Measurements from ENCODE around the gene KRT74.

Gene KRT74

GRCh38 chr12:52568111-52568510, 5.5 kb downstream of the KRT74 start:
- no peak for DNase-seq

GRCh38 chr12:52566847-52567291, 6.8 kb downstream of the KRT74 start:
- peak; percentile 54 for DNase-seq

DNA sequence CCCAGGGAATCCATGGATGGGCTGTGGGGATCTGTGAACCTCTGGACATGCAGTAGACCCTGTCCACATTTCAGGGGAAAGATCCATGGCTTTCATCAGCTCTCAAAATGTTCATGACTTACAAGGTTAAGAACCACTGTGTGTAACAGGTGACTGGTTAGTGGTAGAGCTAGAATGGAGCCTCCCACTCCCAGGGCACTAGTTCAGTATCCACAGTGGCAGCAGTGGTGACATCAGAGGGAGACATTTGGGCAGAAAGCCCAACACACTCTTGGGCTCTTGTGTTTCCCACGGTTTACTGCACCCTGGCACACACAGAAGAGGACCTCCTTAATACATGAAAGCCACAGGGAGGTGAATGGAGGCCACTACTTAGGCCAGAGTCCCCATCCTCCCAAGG, 9.1 kb downstream of the KRT74 start:
- no peak for DNase-seq

GRCh38 chr12:52561880-52562449, 11.7 kb downstream of the KRT74 start:
- DNase-seq, result no peak

DNA sequence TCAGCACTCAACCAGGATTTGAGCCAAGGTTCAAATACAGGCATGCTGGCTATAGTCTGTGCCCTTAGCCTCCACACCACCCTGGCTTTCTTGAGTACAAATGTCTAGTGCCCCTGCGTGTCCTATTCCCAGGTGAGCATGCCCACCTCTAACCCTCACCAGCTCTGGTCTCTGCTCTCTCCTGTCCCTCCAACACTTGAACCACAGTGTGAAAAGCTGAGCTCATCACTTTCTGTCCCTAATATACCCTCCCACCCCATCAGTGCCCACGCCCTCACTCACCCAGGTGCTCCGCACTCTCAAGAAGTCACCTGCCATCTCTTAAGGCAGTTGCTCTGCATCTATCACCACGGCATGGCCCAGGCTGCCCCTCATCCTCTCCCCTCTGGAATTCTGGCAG, 13.7 kb downstream of the KRT74 start:
- DNase-seq, result no peak

DNA sequence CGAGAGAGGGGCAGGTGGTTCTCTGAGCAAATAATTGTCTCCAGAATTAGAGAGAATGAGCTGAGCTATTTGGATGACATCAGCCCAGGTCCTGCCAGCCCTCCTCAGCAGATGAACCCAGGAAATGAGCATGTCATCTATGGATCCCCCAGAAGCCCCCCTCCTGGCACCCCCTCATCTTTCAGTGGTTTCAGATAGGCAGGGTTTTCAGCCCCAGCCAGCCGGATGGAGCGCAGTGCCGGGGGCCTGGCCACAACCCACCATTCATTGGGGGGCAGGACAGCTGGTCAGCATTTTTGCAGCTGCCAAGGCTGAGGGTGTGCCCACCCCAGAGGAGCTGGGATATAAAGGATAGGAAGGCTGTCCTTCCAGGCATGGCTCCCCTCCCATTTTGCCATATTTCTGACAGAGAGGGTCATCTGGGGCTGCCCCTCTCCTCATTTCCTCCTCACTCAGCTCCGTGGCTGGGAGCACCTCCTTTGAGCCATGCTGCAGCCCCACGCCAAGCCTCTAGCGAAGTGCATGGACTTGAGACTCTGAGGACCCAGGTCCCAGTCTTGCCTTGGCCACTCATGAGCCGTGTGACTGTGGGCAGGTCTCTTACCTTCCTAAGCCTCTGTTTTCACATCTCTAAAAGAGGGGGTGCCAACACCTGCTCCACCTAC, 14.7 kb downstream of the KRT74 start:
- no peak for DNase-seq

GRCh38 chr12:52557476-52557875, 16.2 kb downstream of the KRT74 start:
- no peak for DNase-seq

- no peak for DNase-seq
Observed at GRCh38 chr12:52555577-52555976, 18.1 kb downstream of the KRT74 start.

DNA sequence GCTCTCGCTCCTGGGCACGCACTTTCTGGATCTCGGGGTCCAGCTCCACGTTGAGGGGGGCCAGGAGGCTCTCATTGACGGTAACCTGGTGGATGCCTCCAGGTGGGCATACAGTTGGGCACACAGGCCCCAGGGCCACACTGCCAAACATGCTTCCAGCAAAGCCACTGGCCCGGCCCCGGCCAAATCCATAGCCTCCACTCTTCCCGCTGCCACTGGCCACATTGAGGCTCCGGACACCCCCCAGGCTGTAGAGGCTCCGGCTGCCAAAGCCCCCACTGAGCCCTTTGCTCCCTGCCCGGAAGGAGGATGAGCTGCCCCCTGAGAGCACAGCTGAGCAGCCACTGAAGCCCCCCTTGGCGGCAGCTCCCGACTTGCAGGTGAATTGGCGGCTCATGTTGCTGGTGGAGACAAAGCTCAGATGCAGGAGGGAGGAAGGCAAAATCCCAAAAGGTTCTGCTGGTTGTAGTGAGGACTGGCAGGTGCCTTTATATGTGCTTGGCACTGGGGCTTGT, 20.9 kb downstream of the KRT74 start, which contains the start of gene KRT71:
TSS of gene KRT71 (minus strand) at position 465 of the 515 bp plus-strand sequence. CDS start at position 397, 68 bp downstream.
- DNase-seq, result no peak

DNA sequence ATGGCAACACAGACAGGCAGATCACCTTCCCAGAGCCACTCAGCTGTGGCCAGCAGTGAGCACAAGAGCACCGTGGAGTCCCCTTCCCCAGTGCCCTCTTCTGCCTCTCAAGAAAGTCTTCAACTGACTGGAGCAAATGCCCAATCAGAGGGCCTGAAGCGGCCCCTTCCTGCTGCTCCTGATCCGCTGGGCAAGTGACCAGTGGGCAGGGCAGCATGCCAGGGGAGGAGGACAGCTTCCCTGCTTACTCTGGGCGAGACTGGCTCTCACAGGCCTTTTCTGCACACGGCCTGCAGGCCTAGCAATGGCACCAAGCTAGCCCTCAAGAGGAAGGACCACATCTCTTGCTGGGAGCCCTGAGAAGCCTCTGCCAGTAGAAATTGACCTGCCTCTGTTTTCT, 21.6 kb downstream of the KRT74 start:
- no peak for DNase-seq

DNA sequence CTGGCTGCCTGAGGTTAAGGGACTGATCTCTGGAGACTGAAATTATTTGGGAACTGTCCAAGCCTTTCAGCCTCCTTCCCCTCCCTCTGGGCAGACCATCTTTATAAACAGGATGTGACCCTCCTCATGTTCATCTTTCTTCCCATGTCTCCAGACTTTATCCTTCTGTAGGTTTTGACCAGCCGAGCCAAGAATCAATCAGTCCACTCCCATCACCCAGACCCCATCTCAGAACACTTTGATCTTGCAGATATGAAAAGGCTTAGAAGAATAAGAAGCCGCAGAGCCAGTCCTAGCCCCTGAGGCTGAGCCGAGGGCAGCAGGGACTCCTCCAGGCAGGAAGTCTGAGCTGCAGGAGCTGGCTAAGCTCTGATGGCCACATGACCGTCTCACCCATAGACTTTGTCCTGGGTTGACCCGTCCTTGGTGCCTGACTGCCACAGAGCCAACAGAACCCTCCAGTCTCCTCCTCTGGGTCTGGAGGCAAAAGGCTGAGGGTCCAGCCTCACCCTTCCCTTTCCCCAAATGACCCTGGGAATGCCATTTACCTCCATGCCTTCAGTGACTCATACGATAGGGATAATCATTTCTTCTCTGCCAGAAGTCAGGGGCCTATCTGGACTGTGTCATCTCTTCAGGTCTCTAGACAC, 22.3 kb downstream of the KRT74 start:
- no peak for DNase-seq

- no peak for DNase-seq
Observed at GRCh38 chr12:52546126-52546525, 27.5 kb downstream of the KRT74 start.

GRCh38 chr12:52543985-52544883, 29.4 kb downstream of the KRT74 start:
- DNase-seq, result no peak

- no peak for DNase-seq
Observed at GRCh38 chr12:52542785-52543318, 30.8 kb downstream of the KRT74 start.

GRCh38 chr12:52542157-52542556, 31.5 kb downstream of the KRT74 start:
- DNase-seq, result no peak

DNA sequence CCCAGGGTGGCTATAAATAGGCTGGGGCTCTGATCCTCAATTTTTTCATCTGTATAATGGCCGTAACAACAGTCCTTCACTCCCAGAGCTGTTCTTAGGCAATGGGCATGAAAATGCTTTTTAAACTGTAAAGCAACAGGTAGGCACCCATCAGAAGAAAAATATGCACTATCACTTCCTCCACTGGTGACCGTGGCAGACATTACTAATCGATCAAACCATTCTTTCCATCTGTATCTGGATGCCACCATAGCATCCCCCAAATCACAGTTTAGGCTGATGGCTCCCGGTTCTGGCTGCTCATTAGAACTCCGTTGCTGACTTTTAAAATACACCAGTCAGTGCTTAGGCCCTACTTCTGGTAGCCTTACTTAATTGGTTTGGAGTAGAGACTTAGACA, 31.9 kb downstream of the KRT74 start:
- no peak for DNase-seq

- DNase-seq, result no peak
Observed at GRCh38 chr12:52540531-52540930, 33.1 kb downstream of the KRT74 start.

DNA sequence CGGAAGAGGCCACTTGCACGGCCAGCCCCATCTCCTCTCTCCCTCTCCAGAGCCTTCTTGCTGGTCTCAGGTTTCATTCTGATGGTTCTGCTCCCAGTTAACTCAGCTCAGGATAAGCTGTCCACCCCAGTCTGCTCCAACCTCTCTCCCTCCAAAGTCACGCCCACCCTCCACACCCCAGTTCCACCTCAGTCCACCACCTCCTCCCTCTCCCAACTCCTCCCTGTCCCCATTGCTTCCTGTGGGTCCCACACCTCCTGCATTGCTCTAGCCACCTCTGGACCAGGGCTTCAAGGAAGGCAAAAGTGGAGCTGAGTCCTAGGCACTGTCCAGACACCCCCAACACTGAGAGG, 33.8 kb downstream of the KRT74 start:
- DNase-seq, result no peak

GRCh38 chr12:52539083-52539820, 34.4 kb downstream of the KRT74 start:
- no peak for DNase-seq

DNA sequence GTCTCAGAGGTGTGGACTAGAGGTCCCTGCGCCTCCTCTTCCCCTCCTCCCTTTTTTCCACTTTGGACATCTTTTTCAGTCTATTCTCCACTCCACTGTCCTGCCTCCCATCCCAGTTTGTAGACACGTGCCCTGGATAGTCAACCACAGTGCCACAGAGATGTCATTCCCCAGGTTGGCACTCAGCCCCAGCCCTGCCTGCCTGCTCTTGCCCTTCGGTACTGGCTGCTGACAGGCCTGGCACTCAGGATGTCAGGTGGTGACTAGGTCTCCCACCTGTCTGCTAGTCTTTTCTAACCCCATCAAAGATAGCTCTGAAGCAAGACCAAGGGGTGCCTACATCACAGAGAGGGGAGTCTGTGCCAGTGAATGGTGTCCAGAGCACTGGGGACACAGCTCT, 36.5 kb downstream of the KRT74 start:
- DNase-seq, result no peak

DNA sequence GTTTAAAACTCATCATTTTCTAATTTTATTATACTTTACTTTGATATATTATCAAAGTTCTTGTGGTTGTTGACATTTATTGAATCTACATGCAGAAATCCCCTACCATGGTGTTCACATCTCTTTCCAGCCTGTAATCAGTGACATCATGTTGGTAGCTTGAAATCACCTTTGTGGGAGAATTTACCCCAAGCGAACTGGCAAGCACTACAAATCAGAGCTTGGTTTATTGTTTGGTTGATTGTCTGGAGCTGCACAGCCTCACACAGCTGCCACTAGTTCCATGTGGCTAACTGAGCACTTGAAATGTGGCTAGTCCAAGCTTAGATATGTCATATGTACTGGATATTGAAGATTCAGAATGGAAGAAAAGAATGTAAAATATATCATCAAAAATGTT, 38.1 kb downstream of the KRT74 start:
- no peak for DNase-seq

DNA sequence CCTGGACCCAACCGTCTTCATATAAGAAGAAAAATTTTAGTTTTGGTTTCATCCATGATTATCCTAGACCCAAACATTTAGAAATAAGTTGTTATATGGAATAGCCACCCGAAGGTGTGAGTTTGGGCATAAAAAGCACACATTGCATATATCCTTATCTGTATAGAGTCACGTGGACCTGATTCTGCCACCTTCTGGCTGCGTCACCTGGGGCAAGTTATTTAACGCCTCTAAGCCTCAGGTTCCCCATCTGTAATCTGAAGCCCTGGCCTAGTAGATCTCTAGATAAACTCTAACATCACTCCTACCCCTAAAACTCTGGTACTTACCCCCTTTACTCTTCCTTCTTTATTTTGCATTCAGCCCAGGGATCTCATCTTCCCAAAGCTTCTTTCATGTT, 39.2 kb downstream of the KRT74 start:
- no peak for DNase-seq

Measured in retina (tissue), 1 donor.